Kidney glomerular epithelial cell (primary cell): ENCODE results near the gene CXCL14.

Experiments used
- DNase-seq: peaks from one replicate; lab custom pipeline; 2025; lab: John Stamatoyannopoulos, UW

CXCL14 gene

DNA sequence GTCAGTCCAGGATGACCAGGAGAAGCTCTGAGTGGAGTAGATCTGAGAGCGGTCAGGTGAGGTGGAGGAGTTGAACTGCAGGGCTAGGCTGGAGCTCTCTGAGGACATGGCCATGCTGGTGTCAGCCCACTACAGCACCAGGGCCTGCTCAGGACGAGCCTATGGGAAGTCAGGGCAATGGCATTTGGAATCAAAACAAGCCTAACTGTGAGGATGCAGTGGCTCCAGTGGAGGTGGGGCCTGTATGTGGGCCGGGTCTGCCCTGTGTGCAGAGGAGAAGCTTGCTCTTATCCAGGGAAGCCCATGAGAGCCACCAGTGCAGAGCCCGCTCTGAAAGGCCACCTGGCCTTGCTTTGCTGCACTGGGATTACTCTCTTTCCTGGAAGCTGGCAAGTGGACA is 11.1 kb downstream of the CXCL14 start:
- no peak for DNase-seq

DNA sequence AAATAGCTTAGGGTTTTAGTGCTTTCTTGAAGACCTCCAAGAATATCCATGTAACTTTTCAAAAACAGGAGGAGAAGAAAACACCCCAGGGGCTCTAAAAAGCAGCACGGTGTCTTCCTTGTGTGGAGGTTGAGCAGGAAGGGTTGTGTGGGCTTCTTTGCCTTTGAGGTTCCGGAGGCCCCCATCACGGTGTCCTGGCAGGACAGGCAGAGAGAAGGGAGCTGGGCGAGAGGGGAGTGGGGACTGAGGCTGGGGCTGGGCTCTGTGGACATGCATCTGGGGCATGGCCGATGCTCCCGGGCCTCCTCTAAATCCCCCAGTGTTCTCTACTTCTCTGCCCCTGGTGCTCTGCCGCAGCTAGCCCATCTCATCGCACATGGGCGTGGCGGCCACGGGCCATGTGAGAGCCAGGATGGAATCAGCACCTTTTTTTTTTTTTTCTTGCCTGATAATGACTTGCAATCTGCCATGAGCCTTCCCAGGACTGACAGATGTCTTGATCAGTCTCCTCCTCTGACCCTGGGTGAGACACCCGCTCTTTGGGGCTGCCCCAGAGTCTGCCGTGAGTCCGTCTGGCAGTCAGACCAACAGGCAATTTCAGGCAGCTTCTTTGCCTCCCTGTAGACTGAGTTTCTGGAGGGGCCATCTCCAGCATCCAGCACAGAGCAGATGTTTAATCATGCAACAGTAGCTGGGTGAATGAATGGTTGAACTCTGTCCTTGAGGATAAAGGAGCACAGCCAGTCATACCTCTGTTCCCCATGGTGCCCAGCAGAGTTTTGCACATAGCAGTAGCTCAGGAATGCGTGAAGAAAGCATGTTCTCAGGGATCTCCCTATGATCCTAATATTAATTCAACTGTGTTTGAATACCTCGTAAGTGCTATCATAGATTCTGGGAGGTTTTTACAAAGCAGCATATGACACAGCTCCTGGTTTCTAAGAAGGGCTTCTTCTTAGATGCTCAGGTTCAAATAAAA is 12.1 kb downstream of the CXCL14 start:
- DNase-seq: no peak

- peak; percentile 38 for DNase-seq
Measured at GRCh38 chr5:135565725-135566421, 12.9 kb downstream of the CXCL14 start.

GRCh38 chr5:135565266-135565665 is 13.5 kb downstream of the CXCL14 start:
- DNase-seq: no peak

- no peak for DNase-seq
Measured at GRCh38 chr5:135564331-135564730, 14.5 kb downstream of the CXCL14 start.

DNA sequence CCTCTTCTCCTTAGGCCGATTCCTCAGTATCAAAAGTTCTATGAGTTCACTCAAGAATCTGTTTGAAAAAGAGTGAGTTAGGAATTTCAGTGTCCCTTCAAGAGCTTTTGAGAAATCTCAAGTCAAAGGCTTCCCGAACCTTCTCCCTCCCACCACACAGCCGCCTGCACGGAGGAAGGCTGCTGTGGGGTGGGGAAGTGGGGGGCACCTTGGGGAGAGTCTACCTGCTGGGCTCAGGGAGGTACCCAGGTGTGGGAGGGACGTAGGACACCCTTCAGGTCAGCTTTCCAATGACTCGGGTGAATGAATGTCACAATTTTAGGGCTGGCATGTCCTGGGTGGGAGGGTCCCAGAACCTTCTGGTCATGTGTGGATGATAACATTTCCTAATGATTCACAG is 17.5 kb downstream of the CXCL14 start:
- DNase-seq: no peak

- DNase-seq: peak; percentile 74
Measured at GRCh38 chr5:135560858-135561257, 17.9 kb downstream of the CXCL14 start.

GRCh38 chr5:135559354-135559753 is 19.4 kb downstream of the CXCL14 start:
- DNase-seq: no peak

GRCh38 chr5:135557076-135557838 is 21.5 kb downstream of the CXCL14 start:
- no peak for DNase-seq

- DNase-seq: no peak
Measured at GRCh38 chr5:135556620-135557019, 22.2 kb downstream of the CXCL14 start.

DNA sequence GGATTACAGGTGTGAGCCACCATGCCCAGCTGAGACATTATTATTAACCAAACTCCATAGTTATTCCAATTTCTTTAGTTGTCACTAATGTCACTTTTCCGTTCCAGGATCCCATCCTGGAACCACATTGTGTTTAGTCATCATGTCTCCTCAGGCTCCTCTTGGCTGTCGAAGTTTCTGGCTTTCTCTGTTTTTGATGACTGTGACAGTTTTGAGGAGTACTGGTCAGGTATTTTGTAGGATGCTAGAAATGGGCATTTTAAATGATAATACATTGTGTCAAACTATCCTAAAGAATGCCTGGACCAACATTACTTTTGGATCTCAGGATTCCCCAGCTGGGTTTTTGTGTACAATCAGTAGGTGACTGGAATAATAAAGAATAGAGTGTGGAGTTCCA is 23.3 kb downstream of the CXCL14 start:
- DNase-seq: no peak

GRCh38 chr5:135553688-135554462 is 24.9 kb downstream of the CXCL14 start:
- DNase-seq: no peak

- peak; percentile 78 for DNase-seq
Measured at GRCh38 chr5:135551593-135552447, 27.0 kb downstream of the CXCL14 start.

GRCh38 chr5:135549413-135549812 is 29.4 kb downstream of the CXCL14 start:
- no peak for DNase-seq

DNA sequence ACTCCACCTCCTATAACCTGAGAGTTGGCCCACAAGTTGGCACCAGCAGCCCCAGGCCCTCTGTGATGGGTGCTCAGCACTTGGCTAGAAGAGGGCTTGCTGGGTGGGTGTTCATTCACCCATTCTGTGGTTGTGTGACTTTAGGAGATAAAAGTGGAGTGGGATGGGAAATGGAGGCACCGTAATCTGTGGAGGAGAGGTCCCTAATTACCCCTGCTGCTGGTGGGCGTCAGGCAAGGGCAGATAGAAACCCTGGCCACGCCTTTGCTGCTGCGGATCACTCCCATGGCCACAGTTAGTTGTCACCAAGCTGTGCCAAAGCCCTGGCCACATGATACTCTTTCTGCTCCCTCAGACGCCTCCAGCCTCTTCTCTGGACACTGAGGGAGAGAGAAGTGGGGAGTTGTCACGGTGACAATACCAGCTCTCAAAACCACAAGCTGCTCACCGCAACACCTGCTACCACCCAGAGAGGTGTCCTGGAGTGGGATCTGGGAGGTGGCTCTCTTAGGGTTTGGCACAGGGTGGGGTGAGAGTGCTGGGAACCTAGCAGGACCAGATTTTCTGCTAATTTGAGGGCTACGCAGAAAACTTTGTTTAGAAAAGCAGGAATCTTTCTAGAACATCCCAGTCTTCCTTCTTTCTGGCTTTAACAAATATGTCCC is 31.1 kb downstream of the CXCL14 start:
- no peak for DNase-seq

- DNase-seq: no peak
Measured at GRCh38 chr5:135546912-135547311, 31.9 kb downstream of the CXCL14 start.

GRCh38 chr5:135546101-135546500 is 32.7 kb downstream of the CXCL14 start:
- DNase-seq: no peak

- DNase-seq: no peak
Measured at GRCh38 chr5:135545099-135545498, 33.7 kb downstream of the CXCL14 start.

- no peak for DNase-seq
Measured at GRCh38 chr5:135543485-135544304, 35.1 kb downstream of the CXCL14 start.
